Sigmoid colon (tissue), 7 donors: ENCODE results near the gene AFAP1. TPM values are rescaled to one million over a fixed set of nuclear protein-coding genes. Genes with fewer than 3 reads are reported as not detected.

Experiments
- DNase-seq: peaks from one replicate; pipeline ENCODE4 v3.0.0-alpha.2; 2019
- H3K27ac ChIP-seq, 4 donors: fragments of 200-600 bp; sonication (generic); one replicate each; pipeline ENCODE4 v1.5.1; 2016 to 2019; ENCODE audit warnings: mild to moderate bottlenecking in 1 of 4
- H3K27me3 ChIP-seq, 3 donors: fragments of 200-600 bp; sonication (generic); one replicate each; pipeline ENCODE4 v1.5.1; 2019; ENCODE audit warnings: mild to moderate bottlenecking in 1 of 3
- H3K36me3 ChIP-seq, 4 donors: fragments of 200-600 bp; sonication (generic); one replicate each; pipeline ENCODE4 v1.5.1; 2016 to 2019
- H3K4me1 ChIP-seq, 4 donors: fragments of 200-600 bp; sonication (generic); one replicate each; pipeline ENCODE4 v1.5.1; 2017 to 2019
- H3K4me3 ChIP-seq, 4 donors: fragments of 200-600 bp; sonication (generic); one replicate each; pipeline ENCODE4 v1.5.1; 2017 to 2019; ENCODE audit warnings: mild to moderate bottlenecking in 2 of 4, moderate library complexity in 1 of 4
- H3K9me3 ChIP-seq, 4 donors: fragments of 200-600 bp in 3 of 4; sonication (generic) in 3 of 4; one replicate each; pipeline versions ENCODE4 v1.5.1 to v1.6.1; 2013 to 2019
- EP300 ChIP-seq, 4 donors: sonication (generic); formaldehyde crosslinking; IDR thresholded peaks; one replicate each; pipeline ENCODE4 v1.6.1; 2017; ENCODE audit warnings: antibody characterized with exemption in 4 of 4
- POLR2A ChIP-seq, 2 donors: fragments of 450-650 bp; IDR thresholded peaks; one replicate each; pipeline ENCODE4 v1.6.1; 2016; ENCODE audit warnings: antibody characterized with exemption in 2 of 2, mild to moderate bottlenecking in 2 of 2, moderate library complexity in 2 of 2
- POLR2AphosphoS5 ChIP-seq, 4 donors: sonication (generic); formaldehyde crosslinking; IDR thresholded peaks; one replicate each; pipeline ENCODE4 v1.6.1; 2017; ENCODE audit warnings: antibody characterized with exemption in 4 of 4
- WGBS, 2 donors: extraction: QIAGEN DNeasy Blood & Tissue Kit; methylation state at CpG; one replicate each; pipeline ENCODE4 v1.1.7; 2013; 5-methylcytosine and 5-hydroxymethylcytosine counted together
- intact Hi-C: fragments of 100-400 bp; cut with DNase I; formaldehyde crosslinking; loops from one replicate; pipeline ENCODE4 v1.15.1; 2023
- polyA plus RNA-seq, 3 donors: library from polyadenylated mRNA; stranded (reverse); fragments of 200-250 nt; gene quantifications; one replicate each; pipeline ENCODE4 v1.2.3, GENCODE V29; 2013
- total RNA-seq, 4 donors: library from RNA; depleted of rRNA; stranded (reverse); fragments of >200 nt; gene quantifications; one replicate each; pipeline ENCODE4 v1.1.0, GENCODE V29; 2016
- TF ChIP-seq, protein P1 (sequence below), 4 experiments: fragments of 450-650 bp in 3 of 4; fragments of 200-600 bp in 1 of 4; IDR thresholded peaks; one replicate each; pipeline ENCODE4 v1.5.1; 2016 to 2019; ENCODE audit warnings: antibody characterized with exemption in 4 of 4, mild to moderate bottlenecking in 3 of 4, moderate library complexity in 2 of 4
- donor health status: healthy with polysubstance abuse.
- donor health status: Bipolar disorder and iron deficiency.
- donor health status: healthy.

AFAP1 gene
- total and polyA plus RNA-seq, 7 donors = 7.6 to 51.3 (median 24.0) TPM

GRCh38 chr4:7902826-7903225 lies 36.8 kb downstream of the AFAP1 start:
- intact Hi-C loops = no loop called here
- Histone ChIP-seq H3K4me3 (no peak overlapping the region), H3K27me3 (no peaks in the 10 kb centered on the region), H3K9me3 (no peaks in the 10 kb centered on the region), H3K4me1 (peaks cover 0 to 100% (median 90%) of the 10 kb centered on the region in 4 donors), H3K27ac (peak overlapping the region; percentile 73 to 94 (median 82)), H3K36me3 (no peaks in the 10 kb centered on the region)
- no peak for DNase-seq
- TF ChIP-seq, protein P1, sequence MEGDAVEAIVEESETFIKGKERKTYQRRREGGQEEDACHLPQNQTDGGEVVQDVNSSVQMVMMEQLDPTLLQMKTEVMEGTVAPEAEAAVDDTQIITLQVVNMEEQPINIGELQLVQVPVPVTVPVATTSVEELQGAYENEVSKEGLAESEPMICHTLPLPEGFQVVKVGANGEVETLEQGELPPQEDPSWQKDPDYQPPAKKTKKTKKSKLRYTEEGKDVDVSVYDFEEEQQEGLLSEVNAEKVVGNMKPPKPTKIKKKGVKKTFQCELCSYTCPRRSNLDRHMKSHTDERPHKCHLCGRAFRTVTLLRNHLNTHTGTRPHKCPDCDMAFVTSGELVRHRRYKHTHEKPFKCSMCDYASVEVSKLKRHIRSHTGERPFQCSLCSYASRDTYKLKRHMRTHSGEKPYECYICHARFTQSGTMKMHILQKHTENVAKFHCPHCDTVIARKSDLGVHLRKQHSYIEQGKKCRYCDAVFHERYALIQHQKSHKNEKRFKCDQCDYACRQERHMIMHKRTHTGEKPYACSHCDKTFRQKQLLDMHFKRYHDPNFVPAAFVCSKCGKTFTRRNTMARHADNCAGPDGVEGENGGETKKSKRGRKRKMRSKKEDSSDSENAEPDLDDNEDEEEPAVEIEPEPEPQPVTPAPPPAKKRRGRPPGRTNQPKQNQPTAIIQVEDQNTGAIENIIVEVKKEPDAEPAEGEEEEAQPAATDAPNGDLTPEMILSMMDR (IDR thresholded peaks at IDR 0.05) = no peak
- TF ChIP-seq POLR2A (IDR thresholded peaks at IDR 0.05) (no peak), EP300 (IDR thresholded peaks at IDR 0.05) (no peak)
- 95 to 97% methylated on average over 2 of the region's 2 CpGs for WGBS, 2 donors

- peaks cover 0 to 100% (median 91%) of the 10 kb centered on the region in 4 donors for H3K4me1 ChIP-seq
- peak overlapping the region; percentile 73 to 94 (median 82) for H3K27ac ChIP-seq
- no peaks in the 10 kb centered on the region for H3K27me3 ChIP-seq
- no peak for TF ChIP-seq EP300 (IDR thresholded peaks at IDR 0.05)
- TF ChIP-seq, protein P1 (IDR thresholded peaks at IDR 0.05) = no peak
- TF ChIP-seq POLR2AphosphoS5 (IDR thresholded peaks at IDR 0.05) = no peak
- TF ChIP-seq POLR2A (IDR thresholded peaks at IDR 0.05) = no peak
- no peak for DNase-seq
- H3K4me3 ChIP-seq = no peak overlapping the region
- H3K9me3 ChIP-seq = no peaks in the 10 kb centered on the region
- no peaks in the 10 kb centered on the region for H3K36me3 ChIP-seq
- 69 to 86% methylated on average over 7 of the region's 7 CpGs for WGBS, 2 donors
- intact Hi-C loops = no loop called here
Measured at GRCh38 chr4:7902101-7902553, 37.5 kb downstream of the AFAP1 start.

DNA sequence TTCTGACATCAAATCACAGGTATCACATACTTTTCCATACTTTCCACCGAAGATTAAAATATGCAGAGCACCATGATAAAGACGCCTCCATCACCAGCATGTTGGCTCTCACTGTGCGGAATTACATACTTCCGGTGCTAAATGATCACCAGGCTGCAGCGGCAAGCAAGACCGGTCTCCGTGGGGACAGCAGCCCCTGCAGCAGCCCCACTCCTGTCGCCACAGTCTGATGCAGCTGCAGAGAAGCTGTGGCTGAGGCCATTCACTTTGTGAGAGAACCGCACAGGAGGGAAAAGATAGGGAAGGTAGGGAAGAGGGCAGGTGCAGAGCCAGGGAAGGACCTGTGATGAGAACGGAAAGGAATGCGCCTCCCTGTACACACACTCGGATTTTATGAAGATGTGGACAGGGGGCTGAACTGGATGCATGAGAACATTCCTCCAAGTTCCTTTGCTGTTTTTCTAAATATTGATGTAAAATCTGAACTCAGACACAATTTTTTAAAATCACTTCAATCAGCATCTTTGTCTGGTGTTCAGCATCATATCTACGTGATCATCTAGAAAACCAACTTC lies 38.3 kb downstream of the AFAP1 start:
- DNase-seq = no peak
- H3K27me3 ChIP-seq = no peaks in the 10 kb centered on the region
- H3K4me1 ChIP-seq = peaks cover 0 to 97% (median 87%) of the 10 kb centered on the region in 4 donors
- no peaks in the 10 kb centered on the region for H3K9me3 ChIP-seq
- TF ChIP-seq POLR2AphosphoS5 (IDR thresholded peaks at IDR 0.05) = no peak
- no peak for TF ChIP-seq EP300 (IDR thresholded peaks at IDR 0.05)
- TF ChIP-seq, protein P1 (IDR thresholded peaks at IDR 0.05) = no peak
- TF ChIP-seq POLR2A (IDR thresholded peaks at IDR 0.05) = no peak
- peak overlapping the region; percentile 46 to 94 (median 79) for H3K27ac ChIP-seq
- no peak overlapping the region for H3K4me3 ChIP-seq
- intact Hi-C loops = no loop called here
- no peaks in the 10 kb centered on the region for H3K36me3 ChIP-seq
- 85 to 91% methylated on average over 13 of the region's 13 CpGs for WGBS, 2 donors

DNA sequence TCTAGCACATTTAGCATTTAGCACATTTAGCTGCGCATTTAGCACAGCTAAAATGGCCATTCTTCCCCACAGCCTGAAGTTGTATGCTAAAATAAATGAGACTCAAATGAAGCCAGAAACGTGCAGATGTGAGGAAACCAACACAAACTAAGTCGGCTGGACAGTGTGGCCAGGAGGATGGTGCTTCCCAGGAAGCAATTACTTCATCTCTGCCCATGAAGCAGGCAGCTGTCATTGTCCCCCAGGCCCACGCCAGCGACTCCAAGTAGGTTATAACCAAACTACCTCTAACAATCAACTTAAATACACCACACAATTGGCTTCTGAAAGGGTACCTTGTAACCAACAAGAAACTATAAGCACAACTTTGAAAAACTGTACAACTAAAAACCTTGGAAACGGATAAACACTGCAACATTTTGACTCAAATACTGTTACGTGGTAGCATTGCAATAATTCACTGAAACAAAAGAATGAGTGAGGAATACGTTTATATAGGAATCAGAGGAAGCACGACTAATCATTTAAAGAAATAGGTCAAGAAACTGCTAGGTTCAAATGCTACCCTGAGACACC lies 39.2 kb downstream of the AFAP1 start:
- intact Hi-C loops = no loop called here
- Histone ChIP-seq H3K36me3 (no peaks in the 10 kb centered on the region), H3K27me3 (no peaks in the 10 kb centered on the region), H3K27ac (peak overlapping the region; percentile 46 to 94 (median 66)), H3K4me3 (no peak overlapping the region), H3K4me1 (peaks cover 0 to 91% (median 79%) of the 10 kb centered on the region in 4 donors), H3K9me3 (no peaks in the 10 kb centered on the region)
- no peak for DNase-seq
- TF ChIP-seq EP300 (IDR thresholded peaks at IDR 0.05) (no peak), POLR2AphosphoS5 (IDR thresholded peaks at IDR 0.05) (no peak), POLR2A (IDR thresholded peaks at IDR 0.05) (no peak)
- TF ChIP-seq, protein P1 (IDR thresholded peaks at IDR 0.05) = no peak
- WGBS, 2 donors = 68 to 75% methylated on average over 9 of the region's 9 CpGs
